Panc1 (cell line): ENCODE measurements around the gene SLC46A1.

Source experiments
- CTCF ChIP-seq: fragments of 450-650 bp; IDR thresholded peaks from 2 replicates; pipeline ENCODE4 v1.5.1; 2017; ENCODE audit warnings: mild to moderate bottlenecking
- POLR2AphosphoS5 ChIP-seq: IDR thresholded peaks from 2 replicates; pipeline ENCODE4 v1.6.1; 2012; ENCODE audit warnings: mild to moderate bottlenecking, low read depth, low read length, moderate library complexity
- REST ChIP-seq, 2 experiments: IDR thresholded peaks; 2 replicates each; pipeline ENCODE4 v1.6.1; 2011 to 2012; ENCODE audit warnings: low read depth in 2 of 2, control low read depth in 1 of 2, low read length in 1 of 2, mild to moderate bottlenecking in 1 of 2, moderate library complexity in 1 of 2; ENCODE audit not compliant: insufficient read depth in 1 of 2
- TCF7L2 ChIP-seq: IDR thresholded peaks from 2 replicates; pipeline ENCODE4 v1.6.1; 2011; ENCODE audit warnings: mild to moderate bottlenecking, low read depth, low read length, inconsistent platforms

GRCh38 chr17:28421787-28422305, 15.8 kb upstream of the SLC46A1 start:
- TF ChIP-seq CTCF: no peak
- TF ChIP-seq REST (IDR thresholded peaks at IDR 0.05; ENCODE audit: insufficient read depth in 1 of 2, low read depth in 2 of 2, low read length in 1 of 2): no peak
- no peak for TF ChIP-seq TCF7L2
- no peak for TF ChIP-seq POLR2AphosphoS5
